GM18505 (cell line): ENCODE results near the gene RGMB.

ENCODE experiments used
- ATAC-seq: cut with Tn5 transposase; IDR thresholded peaks from one replicate; pipeline ENCODE4 v1.9.1; 2021; ENCODE audit not compliant: unreplicated experiment
- POLR2A ChIP-seq: IDR thresholded peaks from 4 replicates; pipeline ENCODE4 v1.6.1; 2011; ENCODE audit warnings: borderline replicate concordance; ENCODE audit not compliant: insufficient read depth, insufficient read length; ENCODE audit errors: extremely low read depth

Gene RGMB

GRCh38 chr5:98807806-98808205 is 34.3 kb downstream of the RGMB start:
- no peak for ATAC-seq
- no peak for TF ChIP-seq POLR2A

GRCh38 chr5:98810206-98810605 is 36.7 kb downstream of the RGMB start:
- TF ChIP-seq POLR2A, result no peak
- no peak for ATAC-seq

DNA sequence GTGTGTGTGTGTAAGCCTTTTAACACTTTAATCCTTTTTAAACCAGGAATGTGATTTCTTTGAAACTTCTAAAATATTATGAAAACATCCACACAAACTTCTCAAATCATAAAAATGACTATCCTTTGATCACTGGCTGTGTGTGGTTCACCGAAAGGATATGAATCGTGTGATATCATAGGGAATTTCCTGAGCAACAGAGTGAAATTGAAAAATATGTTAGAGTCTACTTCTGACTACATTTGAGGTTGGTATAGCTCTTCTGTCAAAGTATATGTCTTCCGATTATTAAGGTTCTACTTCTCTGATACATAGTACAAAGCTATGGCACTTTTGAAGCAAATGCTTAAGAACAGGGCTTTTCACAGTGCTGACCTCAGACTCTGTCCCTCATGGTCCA is 40.3 kb downstream of the RGMB start:
- TF ChIP-seq POLR2A, result no peak
- no peak for ATAC-seq

GRCh38 chr5:98816582-98817222 is 43.2 kb downstream of the RGMB start:
- no peak for ATAC-seq
- TF ChIP-seq POLR2A, result no peak

DNA sequence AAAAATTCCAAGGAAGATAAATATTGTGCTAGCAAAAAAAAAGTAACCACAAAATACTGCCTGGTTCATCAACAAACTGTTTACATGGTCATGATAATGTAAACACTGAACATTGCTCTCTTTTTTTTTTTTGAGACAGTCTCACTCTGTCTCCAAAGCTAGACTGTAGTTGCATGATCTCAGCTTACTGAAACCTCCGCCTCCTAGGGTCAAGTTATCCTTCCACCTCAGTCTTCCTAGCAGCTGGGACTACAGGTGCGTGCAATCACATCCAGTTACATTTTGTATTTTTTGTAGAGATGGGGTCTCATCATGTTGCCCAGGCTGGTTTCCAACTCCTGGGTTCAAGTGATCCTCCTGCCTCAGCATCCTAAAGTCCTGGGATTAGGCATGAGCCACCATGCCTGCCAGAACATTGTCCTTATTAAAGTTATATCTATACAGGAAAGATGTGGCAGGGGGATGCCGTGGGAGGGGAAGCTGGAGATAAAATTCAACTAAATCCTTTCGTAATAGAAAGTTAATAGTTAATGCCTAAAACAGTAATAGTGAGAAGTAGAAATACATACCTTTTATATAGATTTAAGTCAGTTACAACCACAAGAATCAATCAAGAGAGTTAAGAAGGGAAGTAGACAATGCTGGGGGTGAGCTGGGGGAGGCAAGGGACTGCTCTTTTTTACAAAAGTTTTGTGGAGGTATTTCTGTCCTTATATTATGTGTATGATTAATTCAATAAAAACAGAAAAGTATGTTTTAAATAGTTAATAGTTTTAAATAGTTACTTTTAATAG is 52.3 kb downstream of the RGMB start:
- no peak for TF ChIP-seq POLR2A
- ATAC-seq, result no peak

DNA sequence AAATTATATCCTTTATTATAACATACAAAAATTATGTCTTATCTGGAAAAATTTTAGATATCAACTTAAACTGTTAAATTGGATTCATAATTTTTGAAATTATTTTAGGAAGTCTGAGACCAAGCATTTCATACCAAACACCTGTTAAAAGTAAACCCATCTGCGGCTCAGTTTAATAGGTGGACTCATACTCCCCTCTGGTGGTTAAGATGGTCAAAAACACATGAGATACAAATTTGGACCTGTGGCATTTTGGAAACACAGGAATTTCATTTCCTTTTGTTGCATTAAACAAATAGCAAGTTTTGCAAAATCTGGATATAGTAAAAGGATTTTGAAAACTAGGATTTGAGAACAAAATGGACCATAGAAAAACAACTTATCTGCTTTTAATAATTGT is 53.7 kb downstream of the RGMB start:
- ATAC-seq, result peak; percentile 67
- TF ChIP-seq POLR2A, result no peak

DNA sequence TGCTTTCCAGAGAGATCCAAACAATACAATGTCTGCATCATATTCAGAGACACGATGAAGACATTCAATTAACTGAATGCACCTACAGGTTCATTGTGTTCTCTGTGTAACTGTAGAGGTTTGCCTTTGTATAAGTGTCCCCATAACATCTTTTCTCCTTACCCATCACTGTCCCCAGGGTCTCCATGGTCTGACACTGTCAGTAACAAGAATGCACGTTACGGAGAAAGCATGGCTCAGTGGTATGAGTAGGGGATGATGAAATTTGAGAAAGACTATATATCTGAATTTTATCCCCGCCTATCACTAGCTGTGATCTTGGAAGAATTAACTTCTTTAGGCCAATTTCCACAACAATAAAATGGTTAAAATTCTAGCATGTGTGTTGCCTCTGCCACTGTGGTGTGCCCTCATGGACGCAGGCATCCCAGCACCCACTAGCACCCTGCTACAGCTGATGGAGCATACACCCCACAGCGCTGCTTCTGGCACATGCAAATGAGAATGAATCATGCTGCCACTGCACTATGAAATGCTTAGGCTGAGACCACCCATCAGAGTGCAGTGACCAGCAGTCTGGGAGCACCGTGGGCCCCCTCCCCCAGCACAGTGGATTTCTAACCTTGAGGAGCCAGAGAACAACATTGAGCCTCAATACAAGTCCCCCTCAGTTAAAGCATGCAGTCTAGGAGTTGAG is 54.3 kb downstream of the RGMB start:
- no peak for TF ChIP-seq POLR2A

DNA sequence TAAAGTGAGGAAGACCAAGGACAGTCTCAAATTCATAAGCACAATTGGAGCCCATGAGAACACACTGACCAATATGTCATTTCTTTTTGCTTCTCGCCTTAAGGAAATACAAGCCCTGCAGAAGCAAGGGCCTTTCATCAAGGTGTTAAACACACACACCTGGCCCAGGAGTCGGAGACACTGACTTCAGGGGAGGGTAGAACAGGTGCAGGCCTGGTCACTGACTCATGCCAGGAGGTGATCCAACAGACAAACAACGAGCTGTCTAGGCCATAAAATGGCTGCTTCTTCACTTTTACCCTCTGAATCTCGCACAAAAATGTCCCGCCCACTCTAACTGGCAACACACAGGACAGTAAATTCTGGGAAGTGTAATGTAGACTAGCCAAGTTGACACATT is 62.7 kb downstream of the RGMB start:
- TF ChIP-seq POLR2A, result no peak
- no peak for ATAC-seq

More for the DNA sequence above, 54.3 kb downstream of the RGMB start:
- ATAC-seq, result no peak

GRCh38 chr5:98839469-98840383 is 66.3 kb downstream of the RGMB start:
- ATAC-seq, result peak; percentile 74
- no peak for TF ChIP-seq POLR2A

GRCh38 chr5:98840946-98841345 is 67.5 kb downstream of the RGMB start:
- no peak for ATAC-seq
- TF ChIP-seq POLR2A, result no peak

DNA sequence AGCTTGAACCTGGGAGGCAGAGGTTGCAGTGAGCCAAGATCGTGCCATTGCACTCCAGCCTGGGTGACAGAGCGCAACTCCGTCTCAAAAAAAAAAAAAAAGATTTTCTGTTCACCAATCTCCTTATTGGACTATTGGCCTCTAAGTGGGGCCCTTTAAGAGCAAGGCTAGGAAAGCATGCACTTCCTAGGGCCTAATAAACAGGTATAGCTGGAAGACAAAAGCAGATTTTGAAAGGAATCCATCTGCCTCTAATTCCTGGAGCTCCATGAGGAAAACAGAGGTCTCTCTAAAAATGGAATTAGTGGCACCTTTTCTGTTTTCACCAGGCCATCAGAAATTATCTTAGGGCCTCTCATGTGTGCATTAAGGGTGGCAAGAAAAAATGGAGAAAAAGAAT is 70.0 kb downstream of the RGMB start:
- no peak for ATAC-seq
- no peak for TF ChIP-seq POLR2A

DNA sequence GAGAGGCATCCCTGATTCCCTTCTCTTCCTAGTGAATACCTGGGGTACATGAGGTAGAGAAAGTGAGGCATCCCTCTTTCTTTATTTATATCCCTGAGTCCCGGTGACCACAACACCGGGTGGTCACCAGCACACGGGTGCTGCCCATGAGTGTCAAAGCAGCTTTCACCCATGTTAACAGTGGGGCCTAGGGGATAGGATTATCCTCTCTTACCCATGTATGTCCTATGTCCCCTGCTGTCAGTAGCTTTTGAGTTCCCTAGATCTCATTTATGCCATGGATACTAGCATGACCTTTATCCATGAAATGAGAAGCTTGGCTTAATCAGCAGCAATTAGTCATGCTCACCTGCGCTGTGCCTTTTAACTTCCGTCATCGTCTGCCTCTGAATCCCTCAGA is 71.4 kb downstream of the RGMB start:
- ATAC-seq, result no peak
- no peak for TF ChIP-seq POLR2A

- ATAC-seq, result no peak
- TF ChIP-seq POLR2A, result no peak
These were observed 72.4 kb downstream of the RGMB start for GRCh38 chr5:98845878-98846277.
